Muscle layer of duodenum (tissue), 2 donors: ENCODE measurements around the gene BTN2A1.
"Not testable (repeated sequence)": the region's sequence is repeated elsewhere in the genome, so short reads cannot be mapped to it uniquely, and the experiment has no call there.

Source experiments
- H3K27ac ChIP-seq: one replicate; pipeline ENCODE4 v1.7.0; 2013; ENCODE audit warnings: mild to moderate bottlenecking, low read length
- H3K27me3 ChIP-seq: one replicate; pipeline ENCODE4 v1.7.0; 2013; ENCODE audit warnings: low read depth, mild to moderate bottlenecking, control low read depth, low read length
- H3K36me3 ChIP-seq, 2 donors: one replicate each; pipeline ENCODE4 v1.7.0; 2013; ENCODE audit warnings: low read length in 2 of 2, control low read depth in 1 of 2, mild to moderate bottlenecking in 1 of 2; ENCODE audit not compliant: insufficient read depth in 2 of 2, control insufficient read depth in 1 of 2
- H3K4me1 ChIP-seq, 2 donors: one replicate each; pipeline ENCODE4 v1.7.0; 2013; ENCODE audit warnings: low read length in 2 of 2, mild to moderate bottlenecking in 2 of 2, control low read depth in 1 of 2, moderate library complexity in 1 of 2; ENCODE audit not compliant: insufficient read depth in 2 of 2, control insufficient read depth in 1 of 2
- H3K4me3 ChIP-seq, 2 donors: one replicate each; pipeline ENCODE4 v1.7.0; 2013; ENCODE audit warnings: low read length in 2 of 2, low read depth in 1 of 2, mild to moderate bottlenecking in 1 of 2
- H3K9me3 ChIP-seq, 2 donors: one replicate each; pipeline ENCODE4 v1.7.0; 2013; ENCODE audit warnings: low read length in 2 of 2, control low read depth in 1 of 2, mild to moderate bottlenecking in 1 of 2; ENCODE audit not compliant: control insufficient read depth in 1 of 2
- donor health status: healthy.

Gene BTN2A1

GRCh38 chr6:26420688-26421171 is 37.0 kb upstream of the BTN2A1 start:
- Histone ChIP-seq H3K27ac (peak overlapping the region; percentile 97), H3K36me3 (no peaks in the 10 kb centered on the region), H3K9me3 (no peaks in the 10 kb centered on the region), H3K4me3 (peak overlapping the region; percentile 91 to 99), H3K4me1 (peaks cover 4 to 15% of the 10 kb centered on the region in 2 donors), H3K27me3 (no peaks in the 10 kb centered on the region)

- H3K36me3 ChIP-seq, result no peaks in the 10 kb centered on the region
- H3K4me1 ChIP-seq, result peaks cover 4 to 15% of the 10 kb centered on the region in 2 donors
- peak overlapping the region; percentile 91 to 99 for H3K4me3 ChIP-seq
- no peaks in the 10 kb centered on the region for H3K9me3 ChIP-seq
- H3K27ac ChIP-seq, result peak overlapping the region; percentile 97
- no peaks in the 10 kb centered on the region for H3K27me3 ChIP-seq
Observed at GRCh38 chr6:26421259-26422144, 36.3 kb upstream of the BTN2A1 start.

- H3K27ac ChIP-seq, result no peak overlapping the region
- H3K4me3 ChIP-seq, result peak overlapping the region in 1 of 2 donors; percentile 91
- peaks cover under 1 to 7% of the 10 kb centered on the region in 2 donors for H3K36me3 ChIP-seq
- H3K4me1 ChIP-seq, result peaks cover 4 to 15% of the 10 kb centered on the region in 2 donors
- H3K9me3 ChIP-seq, result no peaks in the 10 kb centered on the region
- H3K27me3 ChIP-seq, result no peaks in the 10 kb centered on the region
Observed at GRCh38 chr6:26422329-26422728, 35.4 kb upstream of the BTN2A1 start.

GRCh38 chr6:26426691-26427450 is 30.9 kb upstream of the BTN2A1 start:
- Histone ChIP-seq H3K4me3 (no peak overlapping the region), H3K27ac (no peak overlapping the region), H3K27me3 (no peaks in the 10 kb centered on the region), H3K36me3 (peaks cover 24 to 39% of the 10 kb centered on the region in 2 donors), H3K4me1 (peaks cover 0 to 15% of the 10 kb centered on the region in 2 donors), H3K9me3 (no peaks in the 10 kb centered on the region)

- Histone ChIP-seq H3K36me3 (peaks cover 24 to 39% of the 10 kb centered on the region in 2 donors), H3K4me3 (no peak overlapping the region), H3K9me3 (no peaks in the 10 kb centered on the region), H3K27me3 (no peaks in the 10 kb centered on the region), H3K4me1 (peaks cover 0 to 11% of the 10 kb centered on the region in 2 donors), H3K27ac (no peak overlapping the region)
Observed at GRCh38 chr6:26427451-26427809, 30.3 kb upstream of the BTN2A1 start.

GRCh38 chr6:26428206-26428605 is 29.5 kb upstream of the BTN2A1 start:
- Histone ChIP-seq H3K9me3 (no peaks in the 10 kb centered on the region), H3K27me3 (no peaks in the 10 kb centered on the region), H3K36me3 (peaks cover 24 to 43% of the 10 kb centered on the region in 2 donors), H3K4me3 (no peak overlapping the region), H3K4me1 (peaks cover 0 to 3% of the 10 kb centered on the region in 2 donors), H3K27ac (no peak overlapping the region)

- Histone ChIP-seq H3K4me1 (no peaks in the 10 kb centered on the region), H3K4me3 (no peak overlapping the region), H3K27ac (no peak overlapping the region), H3K27me3 (no peaks in the 10 kb centered on the region), H3K36me3 (peaks cover 24 to 43% of the 10 kb centered on the region in 2 donors), H3K9me3 (no peaks in the 10 kb centered on the region)
Observed at GRCh38 chr6:26430787-26431186, 27.0 kb upstream of the BTN2A1 start.

GRCh38 chr6:26431258-26432172 is 26.2 kb upstream of the BTN2A1 start:
- Histone ChIP-seq H3K27me3 (no peaks in the 10 kb centered on the region), H3K4me1 (no peaks in the 10 kb centered on the region), H3K9me3 (no peaks in the 10 kb centered on the region), H3K4me3 (no peak overlapping the region), H3K27ac (no peak overlapping the region), H3K36me3 (peaks cover 24 to 43% of the 10 kb centered on the region in 2 donors)

- H3K27ac ChIP-seq, result no peak overlapping the region
- H3K36me3 ChIP-seq, result peaks cover 16 to 39% of the 10 kb centered on the region in 2 donors
Observed at GRCh38 chr6:26432627-26433201, 25.0 kb upstream of the BTN2A1 start.

GRCh38 chr6:26433680-26434079 is 24.1 kb upstream of the BTN2A1 start:
- H3K36me3 ChIP-seq, result peaks cover 14 to 30% of the 10 kb centered on the region in 2 donors
- H3K27me3 ChIP-seq, H3K4me1 ChIP-seq, H3K27ac ChIP-seq, H3K9me3 ChIP-seq, H3K4me3 ChIP-seq: not testable (repeated sequence)

More at GRCh38 chr6:26432627-26433201, 25.0 kb upstream of the BTN2A1 start:
- Histone ChIP-seq H3K4me3 (no peak overlapping the region), H3K27me3 (no peaks in the 10 kb centered on the region), H3K4me1 (no peaks in the 10 kb centered on the region), H3K9me3 (no peaks in the 10 kb centered on the region)
